Fibroblast of skin of abdomen (primary cell): ENCODE results near the gene SON.
"Not testable (repeated sequence)": the region's sequence is repeated elsewhere in the genome, so short reads cannot be mapped to it uniquely, and the experiment has no call there.

Source experiments
- DNase-seq: peaks from one replicate; pipeline ENCODE4 v3.0.0-alpha.2; 2013

The SON gene

GRCh38 chr21:33578959-33579542 lies 36.2 kb downstream of the SON start:
- peak; percentile 24 for DNase-seq

GRCh38 chr21:33584455-33584854 lies 41.6 kb downstream of the SON start:
- no peak for DNase-seq

GRCh38 chr21:33586927-33587326 lies 44.1 kb downstream of the SON start:
- no peak for DNase-seq

GRCh38 chr21:33587792-33588484 lies 45.1 kb downstream of the SON start:
- DNase-seq: peak; percentile 37

- DNase-seq: peak; percentile 82
Observed at GRCh38 chr21:33588485-33589335, 45.9 kb downstream of the SON start, which contains the start of gene DONSON. Gene DONSON, minus strand, starts transcription at chr21:33588684. Its CDS starts 43 bp downstream, at chr21:33588641.

GRCh38 chr21:33598051-33598450 lies 55.2 kb downstream of the SON start:
- no peak for DNase-seq

GRCh38 chr21:33608559-33608958 lies 65.7 kb downstream of the SON start:
- DNase-seq: peak; percentile 9

- DNase-seq: no peak
Observed at GRCh38 chr21:33611006-33611744, 68.3 kb downstream of the SON start.

GRCh38 chr21:33617565-33617964 lies 74.7 kb downstream of the SON start:
- not testable (repeated sequence) for DNase-seq

- no peak for DNase-seq
Observed at GRCh38 chr21:33618407-33618806, 75.6 kb downstream of the SON start.

GRCh38 chr21:33619726-33620125 lies 76.9 kb downstream of the SON start:
- no peak for DNase-seq

GRCh38 chr21:33622253-33622652 lies 79.4 kb downstream of the SON start:
- DNase-seq: no peak

- not testable (repeated sequence) for DNase-seq
Observed at GRCh38 chr21:33626151-33626550, 83.3 kb downstream of the SON start.
